Measurements from ENCODE around the gene KLHL22.

DNA sequence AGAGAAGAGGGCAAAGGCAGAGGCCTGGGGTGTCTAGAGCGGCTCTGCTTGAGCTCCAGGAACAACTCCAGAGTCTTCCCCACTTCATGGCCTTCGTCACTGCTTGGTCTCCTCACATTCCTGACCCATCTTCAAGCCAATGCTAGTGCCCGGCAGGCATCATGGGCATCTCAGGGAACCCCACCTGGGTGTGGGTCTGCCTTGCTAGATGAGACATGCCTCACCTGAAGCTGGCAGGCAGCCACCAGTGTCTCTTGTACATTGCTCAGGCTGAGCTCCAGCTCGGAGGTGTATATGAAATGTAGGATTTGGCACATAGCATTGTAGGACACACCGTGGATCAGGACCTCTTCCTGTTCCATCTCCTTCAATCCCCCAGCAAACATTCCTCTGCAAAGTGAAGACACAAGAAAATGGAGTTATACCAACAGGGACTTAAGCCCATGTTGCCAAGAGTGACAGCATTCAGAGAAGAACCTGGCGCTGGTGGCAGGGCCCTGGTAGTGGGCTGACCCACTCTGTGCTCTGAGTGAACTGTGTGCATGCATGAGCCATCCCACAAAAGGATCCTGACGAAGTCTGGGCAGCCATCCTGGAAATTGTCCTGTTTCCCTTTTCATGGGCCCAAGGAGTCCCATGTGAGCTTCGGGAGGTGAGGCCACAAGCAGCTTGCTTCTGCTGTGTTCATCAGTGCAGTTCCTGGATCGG is 24.3 kb downstream of the KLHL22 start:
- no peak for TF ChIP-seq EZH2 (IDR thresholded peaks at IDR 0.05)
- TF ChIP-seq, protein P1, sequence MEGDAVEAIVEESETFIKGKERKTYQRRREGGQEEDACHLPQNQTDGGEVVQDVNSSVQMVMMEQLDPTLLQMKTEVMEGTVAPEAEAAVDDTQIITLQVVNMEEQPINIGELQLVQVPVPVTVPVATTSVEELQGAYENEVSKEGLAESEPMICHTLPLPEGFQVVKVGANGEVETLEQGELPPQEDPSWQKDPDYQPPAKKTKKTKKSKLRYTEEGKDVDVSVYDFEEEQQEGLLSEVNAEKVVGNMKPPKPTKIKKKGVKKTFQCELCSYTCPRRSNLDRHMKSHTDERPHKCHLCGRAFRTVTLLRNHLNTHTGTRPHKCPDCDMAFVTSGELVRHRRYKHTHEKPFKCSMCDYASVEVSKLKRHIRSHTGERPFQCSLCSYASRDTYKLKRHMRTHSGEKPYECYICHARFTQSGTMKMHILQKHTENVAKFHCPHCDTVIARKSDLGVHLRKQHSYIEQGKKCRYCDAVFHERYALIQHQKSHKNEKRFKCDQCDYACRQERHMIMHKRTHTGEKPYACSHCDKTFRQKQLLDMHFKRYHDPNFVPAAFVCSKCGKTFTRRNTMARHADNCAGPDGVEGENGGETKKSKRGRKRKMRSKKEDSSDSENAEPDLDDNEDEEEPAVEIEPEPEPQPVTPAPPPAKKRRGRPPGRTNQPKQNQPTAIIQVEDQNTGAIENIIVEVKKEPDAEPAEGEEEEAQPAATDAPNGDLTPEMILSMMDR (IDR thresholded peaks at IDR 0.05), result no peak
